Measurements from ENCODE around the gene PGA5.

GRCh38 chr11:61270354-61271076 lies 29.5 kb downstream of the PGA5 start:
- TF ChIP-seq EZH2 (IDR thresholded peaks at IDR 0.05) (no peak), POLR2AphosphoS5 (IDR thresholded peaks at IDR 0.05; ENCODE audit: borderline replicate concordance, low read depth, low read length) (no peak), FOXP2 (optimal IDR thresholded peaks at IDR 0.05; ENCODE audit: control extremely low read depth, extremely low read length, insufficient read depth) (no peak)

Data from SK-N-MC (cell line).